Testis (tissue), 3 donors: ENCODE measurements around the gene SCARF1. TPM values are rescaled to one million over a fixed set of nuclear protein-coding genes. Genes with fewer than 3 reads are reported as not detected.
A peak's percentile ranks its signal among the peaks of the same experiment; 100 is the strongest.

Source experiments
- DNase-seq: peaks from one replicate; pipeline ENCODE4 v3.0.0-alpha.2; 2019
- H3K27ac ChIP-seq, 2 donors: fragments of 200-600 bp; sonication (generic); one replicate each; pipeline ENCODE4 v1.5.1; 2019
- H3K27me3 ChIP-seq: fragments of 200-600 bp; sonication (generic); one replicate; pipeline ENCODE4 v1.5.1; 2019
- H3K36me3 ChIP-seq: fragments of 200-600 bp; sonication (generic); one replicate; pipeline ENCODE4 v1.5.1; 2017; ENCODE audit warnings: low read depth; ENCODE audit errors: missing control alignments
- H3K4me1 ChIP-seq: fragments of 200-600 bp; sonication (generic); one replicate; pipeline ENCODE4 v1.5.1; 2019
- H3K4me3 ChIP-seq, 2 donors: fragments of 200-600 bp; sonication (generic); one replicate each; pipeline ENCODE4 v1.5.1; 2017 to 2019
- H3K9me3 ChIP-seq: fragments of 200-600 bp; sonication (generic); one replicate; pipeline ENCODE4 v1.5.1; 2017
- POLR2A ChIP-seq: fragments of 450-650 bp; IDR thresholded peaks from one replicate; pipeline ENCODE4 v1.6.1; 2017; ENCODE audit warnings: antibody characterized with exemption, mild to moderate bottlenecking, moderate library complexity
- WGBS, 2 donors: methylation state at CpG; one replicate each; pipeline ENCODE4 v1.1.5; 2018; 5-methylcytosine and 5-hydroxymethylcytosine counted together
- intact Hi-C: fragments of 100-400 bp; cut with DNase I; formaldehyde crosslinking; loops from one replicate; pipeline ENCODE4 v1.15.1; 2023; ENCODE audit warnings: low total_unique reads
- polyA plus RNA-seq: library from polyadenylated mRNA; stranded (reverse); fragments of 350-450 nt; fragmentation: Illumina TruSeq; extraction: RNeasy Lipid Tissue Mini Kit (QIAGEN cat#74804); gene quantifications from one replicate; pipeline ENCODE4 v1.2.3, GENCODE V29; 2014; ENCODE audit warnings: low read depth, low replicate concordance; ENCODE audit not compliant: insufficient read depth
- total RNA-seq, 2 donors: library from RNA; depleted of rRNA; stranded (reverse); fragments of >200 nt; gene quantifications; one replicate each; pipeline ENCODE4 v1.2.3, GENCODE V29; 2016
- TF ChIP-seq, protein P1 (sequence below), 3 experiments: fragments of 450-650 bp in 2 of 3; fragments of 200-600 bp in 1 of 3; sonication (generic) in 1 of 3; IDR thresholded peaks; one replicate each; pipeline ENCODE4 v1.5.1; 2016 to 2019; ENCODE audit warnings: antibody characterized with exemption in 3 of 3, mild to moderate bottlenecking in 2 of 3, moderate library complexity in 1 of 3

Gene SCARF1
- total and polyA plus RNA-seq, 3 donors from 2014 or later = 4.7 to 11.6 (median 9.3) TPM

DNA sequence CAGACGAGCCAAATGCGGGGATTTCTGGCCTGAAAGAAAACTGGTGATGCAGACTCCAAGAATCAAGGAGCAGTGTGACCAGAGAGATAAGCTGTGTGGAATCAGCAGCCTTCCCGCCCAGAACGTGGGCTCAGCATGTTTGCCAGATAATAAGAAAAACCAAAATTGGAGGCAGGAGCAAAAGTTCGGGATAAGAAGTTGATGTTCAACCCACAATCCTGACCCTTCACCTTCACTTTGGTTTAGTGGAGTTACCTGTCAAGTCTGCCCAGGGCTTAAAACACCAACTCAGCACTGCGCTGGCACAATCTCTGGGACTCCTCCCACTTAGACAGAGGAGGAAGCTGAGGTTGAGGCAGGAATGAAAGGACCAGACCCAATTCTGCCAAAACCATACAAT lies 20.0 kb downstream of the SCARF1 start:
- intact Hi-C loops = loop anchor here (5.0 kb wide), 1 partner anchor 48 kb away; no protein-coding TSS in a partner anchor

DNA sequence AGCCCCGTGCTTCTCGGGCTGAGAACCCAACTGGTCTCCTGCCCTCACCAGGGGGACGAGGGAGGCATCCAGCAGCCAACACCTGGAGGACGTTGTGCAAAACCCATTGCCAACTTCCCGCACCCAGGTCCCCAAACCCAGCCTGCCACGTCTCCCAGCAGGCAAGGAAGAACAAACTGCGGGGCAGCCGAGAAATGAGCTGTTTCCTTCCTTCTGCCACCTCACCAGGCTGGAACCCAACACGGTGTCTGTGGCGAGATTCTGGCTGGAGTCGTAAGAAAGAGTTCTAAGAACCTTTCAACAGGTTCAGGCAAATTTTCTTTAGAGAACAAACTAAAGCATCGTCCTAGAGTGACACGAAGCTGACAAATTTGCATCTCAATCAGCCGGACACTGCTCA lies 20.5 kb downstream of the SCARF1 start:
- H3K27ac ChIP-seq = no peak overlapping the region

More for the DNA sequence above, 20.0 kb downstream of the SCARF1 start:
- no peak for DNase-seq
- Histone ChIP-seq H3K4me3 (no peak overlapping the region), H3K36me3 (no peaks in the 10 kb centered on the region), H3K27ac (peak overlapping the region; percentile 83 to 93), H3K4me1 (peaks cover 28% of the 10 kb centered on the region), H3K27me3 (no peaks in the 10 kb centered on the region), H3K9me3 (no peaks in the 10 kb centered on the region)
- WGBS, 2 donors = 44 to 67% methylated on average over 6 of the region's 6 CpGs
- no peak for TF ChIP-seq POLR2A
- TF ChIP-seq, protein P1, sequence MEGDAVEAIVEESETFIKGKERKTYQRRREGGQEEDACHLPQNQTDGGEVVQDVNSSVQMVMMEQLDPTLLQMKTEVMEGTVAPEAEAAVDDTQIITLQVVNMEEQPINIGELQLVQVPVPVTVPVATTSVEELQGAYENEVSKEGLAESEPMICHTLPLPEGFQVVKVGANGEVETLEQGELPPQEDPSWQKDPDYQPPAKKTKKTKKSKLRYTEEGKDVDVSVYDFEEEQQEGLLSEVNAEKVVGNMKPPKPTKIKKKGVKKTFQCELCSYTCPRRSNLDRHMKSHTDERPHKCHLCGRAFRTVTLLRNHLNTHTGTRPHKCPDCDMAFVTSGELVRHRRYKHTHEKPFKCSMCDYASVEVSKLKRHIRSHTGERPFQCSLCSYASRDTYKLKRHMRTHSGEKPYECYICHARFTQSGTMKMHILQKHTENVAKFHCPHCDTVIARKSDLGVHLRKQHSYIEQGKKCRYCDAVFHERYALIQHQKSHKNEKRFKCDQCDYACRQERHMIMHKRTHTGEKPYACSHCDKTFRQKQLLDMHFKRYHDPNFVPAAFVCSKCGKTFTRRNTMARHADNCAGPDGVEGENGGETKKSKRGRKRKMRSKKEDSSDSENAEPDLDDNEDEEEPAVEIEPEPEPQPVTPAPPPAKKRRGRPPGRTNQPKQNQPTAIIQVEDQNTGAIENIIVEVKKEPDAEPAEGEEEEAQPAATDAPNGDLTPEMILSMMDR (IDR thresholded peaks at IDR 0.05) = no peak

DNA sequence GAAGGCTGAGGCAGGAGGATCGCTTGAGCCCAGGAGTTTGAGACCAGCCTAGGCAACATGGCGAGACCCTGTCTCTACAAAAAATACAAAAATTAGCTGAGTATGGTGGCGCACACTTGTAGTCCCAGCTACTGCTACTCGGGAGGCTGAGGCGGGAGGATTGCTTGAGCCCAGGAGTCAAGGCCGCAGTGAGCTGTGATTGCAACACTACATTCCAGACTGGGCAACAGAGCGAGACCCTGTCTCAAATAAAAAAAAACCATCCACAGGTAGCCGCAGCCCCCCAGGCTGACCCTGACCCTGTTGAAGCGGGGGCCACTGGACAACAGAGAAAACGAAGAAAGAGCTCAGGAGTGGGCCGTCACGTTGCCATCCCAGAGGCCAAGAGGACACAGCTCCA lies 20.9 kb downstream of the SCARF1 start:
- WGBS, 2 donors = 84 to 87% methylated on average over 12 of the region's 12 CpGs
- intact Hi-C loops = loop anchor here (5.0 kb wide), 1 partner anchor 47 kb away; no protein-coding TSS in a partner anchor

More for the DNA sequence above, 20.5 kb downstream of the SCARF1 start:
- Histone ChIP-seq H3K4me3 (no peak overlapping the region), H3K9me3 (no peaks in the 10 kb centered on the region), H3K27me3 (no peaks in the 10 kb centered on the region), H3K36me3 (no peaks in the 10 kb centered on the region), H3K4me1 (peaks cover 28% of the 10 kb centered on the region)
- DNase-seq = no peak
- intact Hi-C loops = loop anchor here (5.0 kb wide), 1 partner anchor 48 kb away; no protein-coding TSS in a partner anchor
- 87 to 97% methylated on average over 12 to 14 of the region's 14 CpGs for WGBS, 2 donors
- TF ChIP-seq, protein P1 (IDR thresholded peaks at IDR 0.05) = no peak
- TF ChIP-seq POLR2A = no peak

DNA sequence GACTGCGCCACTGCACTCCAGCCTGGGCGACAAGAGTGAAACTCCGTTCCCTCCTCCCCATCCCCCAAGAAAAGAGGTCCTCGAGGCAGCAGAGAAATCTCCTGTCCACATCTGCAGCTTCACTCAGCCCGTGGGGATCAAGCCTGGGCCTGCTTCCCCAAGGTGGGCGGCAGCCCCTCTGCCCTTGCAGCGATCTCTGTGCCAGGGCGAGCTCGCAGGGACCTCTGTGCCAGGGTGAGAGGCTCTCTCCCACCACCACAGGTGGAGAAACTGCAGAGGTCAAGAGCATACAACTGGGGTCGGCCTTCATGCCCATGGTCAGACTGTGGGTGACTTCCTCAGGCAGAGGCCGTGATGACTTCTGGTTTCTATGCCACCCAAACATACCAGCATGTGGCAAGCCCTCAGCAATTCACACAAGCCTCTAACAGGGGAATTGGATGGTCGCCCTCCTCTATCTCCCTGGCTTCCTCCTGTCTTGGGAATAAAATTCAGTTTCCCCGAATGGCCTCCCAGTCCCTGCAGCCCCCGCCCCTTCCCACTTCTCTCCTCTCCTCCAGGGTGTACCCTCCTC lies 22.4 kb downstream of the SCARF1 start:
- no peak for TF ChIP-seq POLR2A
- TF ChIP-seq, protein P1 (IDR thresholded peaks at IDR 0.05) = no peak
- H3K27me3 ChIP-seq = no peaks in the 10 kb centered on the region
- no peak for DNase-seq
- WGBS, 2 donors = 97 to 98% methylated on average over 13 to 14 of the region's 14 CpGs
- H3K4me3 ChIP-seq = no peak overlapping the region
- H3K4me1 ChIP-seq = peaks cover 21% of the 10 kb centered on the region
- H3K27ac ChIP-seq = no peak overlapping the region
- no peaks in the 10 kb centered on the region for H3K36me3 ChIP-seq
- intact Hi-C loops = no loop called here
- no peaks in the 10 kb centered on the region for H3K9me3 ChIP-seq

More for the DNA sequence above, 20.9 kb downstream of the SCARF1 start:
- H3K27ac ChIP-seq = no peak overlapping the region
- no peaks in the 10 kb centered on the region for H3K36me3 ChIP-seq
- no peak for DNase-seq
- no peaks in the 10 kb centered on the region for H3K27me3 ChIP-seq
- no peak overlapping the region for H3K4me3 ChIP-seq
- no peak for TF ChIP-seq POLR2A
- TF ChIP-seq, protein P1 (IDR thresholded peaks at IDR 0.05) = no peak
- H3K4me1 ChIP-seq = peaks cover 26% of the 10 kb centered on the region
- H3K9me3 ChIP-seq = no peaks in the 10 kb centered on the region
